ENCODE results near the gene CEP162.

- no peak for TF ChIP-seq POLR2A (IDR thresholded peaks at IDR 0.05)
- peak; percentile 24 to 73 (median 57) for TF ChIP-seq CTCF (IDR thresholded peaks at IDR 0.05)
These were observed 6.5 kb downstream of the CEP162 start for GRCh38 chr6:84220809-84221409.

Data from heart left ventricle (tissue), 13 donors.